Mesenchymal stem cell (in vitro differentiated cells and primary cell): ENCODE measurements around the gene CSRNP2.

ENCODE experiments used
- DNase-seq: peaks from one replicate; pipeline ENCODE4 v3.0.0-alpha.2; 2013
- H2AFZ ChIP-seq: one replicate; pipeline ENCODE4 v1.6.1; 2013; ENCODE audit warnings: low read depth, mild to moderate bottlenecking, control low read depth, inconsistent platforms, low read length, moderate library complexity
- H2AK5ac ChIP-seq: 2 replicates; pipeline ENCODE4 v1.6.1; 2013; ENCODE audit warnings: low read length, moderate library complexity, mild to moderate bottlenecking, inconsistent platforms; ENCODE audit not compliant: severe bottlenecking
- H2BK120ac ChIP-seq: one replicate; pipeline ENCODE4 v1.6.1; 2013; ENCODE audit warnings: low read depth, mild to moderate bottlenecking, inconsistent platforms, low read length, moderate library complexity
- H2BK12ac ChIP-seq, 2 experiments: one replicate each; pipeline ENCODE4 v1.6.1; 2013; ENCODE audit warnings: inconsistent platforms in 2 of 2, low read length in 2 of 2, mild to moderate bottlenecking in 2 of 2, moderate library complexity in 2 of 2, control low read depth in 1 of 2
- H2BK15ac ChIP-seq: one replicate; pipeline ENCODE4 v1.6.1; 2013; ENCODE audit warnings: mild to moderate bottlenecking, low read depth, inconsistent platforms; ENCODE audit not compliant: poor library complexity, severe bottlenecking
- H2BK5ac ChIP-seq: 2 replicates; pipeline ENCODE4 v1.6.1; 2013; ENCODE audit warnings: low read depth, mild to moderate bottlenecking, low read length, control low read depth, inconsistent platforms; ENCODE audit not compliant: poor library complexity, severe bottlenecking
- H3K14ac ChIP-seq, 2 experiments: one replicate each; pipeline ENCODE4 v1.6.1; 2013; ENCODE audit warnings: inconsistent platforms in 2 of 2, low read length in 2 of 2, control low read depth in 1 of 2, mild to moderate bottlenecking in 1 of 2, moderate library complexity in 1 of 2
- H3K18ac ChIP-seq, 2 experiments: one replicate each; pipeline ENCODE4 v1.6.1; 2013; ENCODE audit warnings: inconsistent platforms in 2 of 2, low read length in 2 of 2, control low read depth in 1 of 2, low read depth in 1 of 2, mild to moderate bottlenecking in 1 of 2
- H3K23ac ChIP-seq, 2 experiments: one replicate each; pipeline ENCODE4 v1.6.1; 2013; ENCODE audit warnings: inconsistent platforms in 2 of 2, low read length in 2 of 2, mild to moderate bottlenecking in 2 of 2, moderate library complexity in 2 of 2, control low read depth in 1 of 2
- H3K27ac ChIP-seq: 2 replicates; pipeline ENCODE4 v1.5.1; 2013; ENCODE audit warnings: mild to moderate bottlenecking, moderate library complexity, low read length, control low read depth, inconsistent platforms; ENCODE audit not compliant: poor library complexity, severe bottlenecking
- H3K27me3 ChIP-seq, 2 experiments: 2 replicates each; pipeline versions ENCODE4 v1.6.1 to v1.7.0; 2013; ENCODE audit warnings: low read length in 2 of 2, mild to moderate bottlenecking in 2 of 2, moderate library complexity in 2 of 2, control low read depth in 1 of 2, inconsistent platforms in 1 of 2; ENCODE audit not compliant: control insufficient read depth in 1 of 2, insufficient read depth in 1 of 2
- H3K36me3 ChIP-seq, 2 experiments: 2 replicates each; pipeline versions ENCODE4 v1.6.1 to v1.7.0; 2013; ENCODE audit warnings: low read length in 2 of 2, control low read depth in 1 of 2, inconsistent platforms in 1 of 2, low read depth in 1 of 2, mild to moderate bottlenecking in 1 of 2; ENCODE audit not compliant: insufficient read depth in 2 of 2, control insufficient read depth in 1 of 2
- H3K4ac ChIP-seq, 2 experiments: one replicate each; pipeline ENCODE4 v1.6.1; 2013; ENCODE audit warnings: inconsistent platforms in 2 of 2, low read length in 2 of 2, mild to moderate bottlenecking in 2 of 2, moderate library complexity in 2 of 2, control low read depth in 1 of 2, low read depth in 1 of 2
- H3K4me1 ChIP-seq: 2 replicates; pipeline ENCODE4 v1.6.1; 2013; ENCODE audit warnings: low read depth, low read length, control low read depth; ENCODE audit not compliant: control insufficient read depth, insufficient read depth
- H3K4me2 ChIP-seq: 2 replicates; pipeline ENCODE4 v1.6.1; 2013; ENCODE audit warnings: low read length, mild to moderate bottlenecking, inconsistent platforms; ENCODE audit not compliant: poor library complexity, severe bottlenecking
- H3K4me3 ChIP-seq, 2 experiments: 2 replicates each; pipeline versions ENCODE4 v1.5.1 to v1.7.0; 2013; ENCODE audit warnings: low read length in 2 of 2, mild to moderate bottlenecking in 2 of 2, control low read depth in 1 of 2, low read depth in 1 of 2; ENCODE audit not compliant: insufficient read depth in 1 of 2
- H3K79me1 ChIP-seq: replicated peaks from 2 replicates; pipeline ENCODE4 v1.6.1; 2013; ENCODE audit warnings: mild to moderate bottlenecking, control low read depth, low read length, inconsistent platforms; ENCODE audit not compliant: poor library complexity, severe bottlenecking
- H3K9ac ChIP-seq: 2 replicates; pipeline ENCODE4 v1.7.0; 2013; ENCODE audit warnings: mild to moderate bottlenecking, low read length, moderate library complexity
- H3K9me3 ChIP-seq: 2 replicates; pipeline ENCODE4 v1.7.0; 2013; ENCODE audit warnings: mild to moderate bottlenecking, low read length; ENCODE audit not compliant: control insufficient read depth
- H4K8ac ChIP-seq: one replicate; pipeline ENCODE4 v1.6.1; 2013; ENCODE audit warnings: inconsistent platforms, mild to moderate bottlenecking, low read length, moderate library complexity
- H4K91ac ChIP-seq: one replicate; pipeline ENCODE4 v1.6.1; 2013; ENCODE audit warnings: mild to moderate bottlenecking, low read length, inconsistent platforms
- WGBS: methylation state at CpG from one replicate; pipeline ENCODE4 v1.1.7; 2013; ENCODE audit warnings: mixed read lengths; 5-methylcytosine and 5-hydroxymethylcytosine counted together

Gene CSRNP2

GRCh38 chr12:51049525-51049924 is 33.9 kb downstream of the CSRNP2 start:
- Histone ChIP-seq H3K4ac (no peak overlapping the region), H3K9me3 (no peaks in the 10 kb centered on the region), H2BK120ac (no peak overlapping the region), H3K4me2 (peak overlapping the region; percentile 2), H2BK12ac (no peak overlapping the region), H4K8ac (no peak overlapping the region), H4K91ac (no peak overlapping the region), H3K27ac (no peak overlapping the region), H3K4me3 (peak overlapping the region in 1 of 2 experiments; percentile 85), H2AFZ (no peak overlapping the region), H3K18ac (no peak overlapping the region), H3K36me3 (peaks cover 3 to 28% of the 10 kb centered on the region in 2 experiments), H2BK15ac (no peak overlapping the region), H3K23ac (no peak overlapping the region), H3K4me1 (peaks cover 1% of the 10 kb centered on the region), H3K79me1 (peaks cover 19% of the 10 kb centered on the region), H2AK5ac (no peak overlapping the region), H3K9ac (peak overlapping the region; percentile 89), H3K27me3 (no peaks in the 10 kb centered on the region), H3K14ac (no peak overlapping the region), H2BK5ac (no peak overlapping the region)
- WGBS: 100% methylated on average over 1 of the region's 3 CpGs
- no peak for DNase-seq

- H2BK5ac ChIP-seq: no peak overlapping the region
- H3K9ac ChIP-seq: peak overlapping the region; percentile 89
- 56% methylated on average over 14 of the region's 14 CpGs for WGBS
- no peak overlapping the region for H3K14ac ChIP-seq
- H3K4me3 ChIP-seq: peak overlapping the region; percentile 79 to 85
- no peak overlapping the region for H2AFZ ChIP-seq
- H2BK12ac ChIP-seq: no peak overlapping the region
- H2AK5ac ChIP-seq: no peak overlapping the region
- H3K9me3 ChIP-seq: no peaks in the 10 kb centered on the region
- H2BK15ac ChIP-seq: no peak overlapping the region
- H3K27ac ChIP-seq: peak overlapping the region; percentile 56
- H3K79me1 ChIP-seq: peaks cover 19% of the 10 kb centered on the region
- no peaks in the 10 kb centered on the region for H3K27me3 ChIP-seq
- peak overlapping the region in 1 of 2 experiments; percentile 57 for H3K18ac ChIP-seq
- H4K91ac ChIP-seq: no peak overlapping the region
- H3K4me1 ChIP-seq: peaks cover 1% of the 10 kb centered on the region
- H2BK120ac ChIP-seq: peak overlapping the region; percentile 1
- H3K4ac ChIP-seq: peak overlapping the region; percentile 29 to 66
- peak overlapping the region; percentile 87 for H4K8ac ChIP-seq
- H3K23ac ChIP-seq: no peak overlapping the region
- H3K36me3 ChIP-seq: peaks cover 0 to 20% of the 10 kb centered on the region in 2 experiments
- DNase-seq: no peak
- peak overlapping the region; percentile 88 for H3K4me2 ChIP-seq
Observed at GRCh38 chr12:51048661-51049251, 34.6 kb downstream of the CSRNP2 start.

GRCh38 chr12:51047655-51048540 is 35.5 kb downstream of the CSRNP2 start, which contains the start of gene LETMD1:
Gene LETMD1 (plus strand): TSS chr12:51048327. CDS start chr12:51048357, 30 bp downstream.
- H2AK5ac ChIP-seq: no peak within 1 kb of the TSS
- peaks cover 0 to 12% of the 10 kb centered on the region in 2 experiments for H3K36me3 ChIP-seq
- WGBS: 4% methylated on average over 51 of the region's 51 CpGs
- peak within 1 kb of the TSS; percentile 82 to 85 for H3K4me3 ChIP-seq
- H3K79me1 ChIP-seq: peaks cover 14% of the 10 kb centered on the region
- H3K4me1 ChIP-seq: peaks cover 1% of the 10 kb centered on the region
- H2BK120ac ChIP-seq: peak within 1 kb of the TSS; percentile 69
- peak within 1 kb of the TSS; percentile 66 to 100 for H3K4ac ChIP-seq
- peak within 1 kb of the TSS; percentile 88 for H3K4me2 ChIP-seq
- H3K9ac ChIP-seq: peak within 1 kb of the TSS; percentile 89
- no peaks in the 10 kb centered on the region for H3K9me3 ChIP-seq
- peak within 1 kb of the TSS; percentile 86 for H3K27ac ChIP-seq
- H3K23ac ChIP-seq: peak within 1 kb of the TSS in 1 of 2 experiments; percentile 83
- peak within 1 kb of the TSS; percentile 57 to 99 for H3K18ac ChIP-seq
- H4K91ac ChIP-seq: peak within 1 kb of the TSS; percentile 58
- peak within 1 kb of the TSS in 1 of 2 experiments; percentile 99 for H3K14ac ChIP-seq
- H4K8ac ChIP-seq: peak within 1 kb of the TSS; percentile 87
- H2BK15ac ChIP-seq: no peak within 1 kb of the TSS
- peak; percentile 99 for DNase-seq
- H2BK12ac ChIP-seq: peak within 1 kb of the TSS in 1 of 2 experiments; percentile 78
- H2AFZ ChIP-seq: peak within 1 kb of the TSS; percentile 100
- H3K27me3 ChIP-seq: no peaks in the 10 kb centered on the region
- peak within 1 kb of the TSS; percentile 83 for H2BK5ac ChIP-seq

GRCh38 chr12:51036279-51036678 is 47.1 kb downstream of the CSRNP2 start:
- Histone ChIP-seq H3K4ac (no peak overlapping the region), H2BK120ac (no peak overlapping the region), H3K36me3 (no peaks in the 10 kb centered on the region), H3K23ac (no peak overlapping the region), H3K14ac (no peak overlapping the region), H3K79me1 (no peaks in the 10 kb centered on the region), H4K8ac (no peak overlapping the region), H3K4me3 (no peak overlapping the region), H3K18ac (no peak overlapping the region), H2AFZ (no peak overlapping the region), H3K9ac (no peak overlapping the region), H3K9me3 (no peaks in the 10 kb centered on the region), H3K27me3 (no peaks in the 10 kb centered on the region), H3K4me1 (no peaks in the 10 kb centered on the region), H2AK5ac (no peak overlapping the region), H2BK5ac (no peak overlapping the region), H3K4me2 (no peak overlapping the region), H2BK15ac (no peak overlapping the region), H3K27ac (no peak overlapping the region), H2BK12ac (no peak overlapping the region), H4K91ac (no peak overlapping the region)
- WGBS: 72% methylated on average over 2 of the region's 3 CpGs
- no peak for DNase-seq
